ENCODE data around the gene PBXIP1. TPM values are rescaled to one million over a fixed set of nuclear protein-coding genes. Genes with fewer than 3 reads are reported as not detected.

The PBXIP1 gene
- total and polyA plus RNA-seq, 2 of the 13 experiments (the other 11 are each of a cell fraction or from before 2014, with no cell fraction given) = 16.3 to 31.9 TPM

DNA sequence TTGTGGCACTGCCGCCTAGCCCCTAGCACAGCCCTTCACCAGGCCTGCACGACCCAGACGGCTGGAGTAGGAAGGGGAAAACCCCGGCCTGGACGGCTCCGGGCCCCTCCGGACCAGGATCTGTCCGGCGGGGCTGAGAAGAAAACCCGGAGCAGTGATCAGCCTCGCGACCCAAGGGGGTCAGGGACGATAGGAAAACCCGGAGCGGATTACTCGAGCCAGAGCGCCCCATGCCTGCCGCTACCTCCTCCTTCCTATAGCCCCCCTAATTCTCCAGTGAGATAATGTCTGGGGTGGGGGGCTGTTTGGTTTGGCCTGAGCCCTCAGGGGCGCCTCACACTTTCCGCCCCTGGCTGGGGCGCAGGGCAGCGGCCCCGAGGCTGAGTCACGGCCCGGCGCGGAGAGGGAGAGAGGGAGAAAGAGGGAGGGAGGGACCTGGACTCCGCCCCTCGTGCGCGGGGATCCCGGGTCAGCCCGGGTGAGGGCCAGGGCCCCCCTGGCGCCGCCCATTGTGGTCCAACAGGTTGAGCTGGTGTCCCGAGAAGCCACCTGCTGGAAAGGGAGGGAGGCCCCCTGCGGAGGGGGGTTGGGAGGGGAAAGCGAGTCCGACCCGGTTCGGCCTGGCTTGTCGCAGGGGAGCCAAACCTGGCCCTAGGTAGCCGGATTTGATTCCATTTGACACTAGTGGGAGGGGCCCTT lies 45.0 kb upstream of the PBXIP1 start (continued):
- TF ChIP-seq CCAR2 (optimal IDR thresholded peaks at IDR 0.05; ENCODE audit: low read depth, low read length) = peak; percentile 94
- peak; percentile 91 for TF ChIP-seq HNRNPL (IDR thresholded peaks at IDR 0.05; ENCODE audit: low read depth, low read length)
- no peak for TF ChIP-seq ZNF3 (CRISPR knock-in tag; IDR thresholded peaks at IDR 0.05)
- peak; percentile 69; the same call in 1 of the 2 replicates for TF ChIP-seq POGZ (CRISPR knock-in tag; IDR thresholded peaks at IDR 0.05)
- TF ChIP-seq FOXO1 (CRISPR knock-in tag; IDR thresholded peaks at IDR 0.05) = peak; percentile 51; the same call in 1 of the 2 replicates
- TF ChIP-seq, protein P1, sequence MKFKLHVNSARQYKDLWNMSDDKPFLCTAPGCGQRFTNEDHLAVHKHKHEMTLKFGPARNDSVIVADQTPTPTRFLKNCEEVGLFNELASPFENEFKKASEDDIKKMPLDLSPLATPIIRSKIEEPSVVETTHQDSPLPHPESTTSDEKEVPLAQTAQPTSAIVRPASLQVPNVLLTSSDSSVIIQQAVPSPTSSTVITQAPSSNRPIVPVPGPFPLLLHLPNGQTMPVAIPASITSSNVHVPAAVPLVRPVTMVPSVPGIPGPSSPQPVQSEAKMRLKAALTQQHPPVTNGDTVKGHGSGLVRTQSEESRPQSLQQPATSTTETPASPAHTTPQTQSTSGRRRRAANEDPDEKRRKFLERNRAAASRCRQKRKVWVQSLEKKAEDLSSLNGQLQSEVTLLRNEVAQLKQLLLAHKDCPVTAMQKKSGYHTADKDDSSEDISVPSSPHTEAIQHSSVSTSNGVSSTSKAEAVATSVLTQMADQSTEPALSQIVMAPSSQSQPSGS (CRISPR knock-in tag; IDR thresholded peaks at IDR 0.05) = peak; percentile 47
- no peak; the same call in 1 of the 2 replicates for TF ChIP-seq ZNF552 (CRISPR knock-in tag; IDR thresholded peaks at IDR 0.05; ENCODE audit: borderline replicate concordance)
- TF ChIP-seq FIP1L1 (IDR thresholded peaks at IDR 0.05; ENCODE audit: borderline replicate concordance, insufficient read depth, low read depth, low read length) = 0 out of 2 replicates have a peak, but pooled peaks have one; percentile 37
- peak; percentile 56; the same call in 1 of the 2 replicates for TF ChIP-seq RAD21 (CRISPR knock-in tag; IDR thresholded peaks at IDR 0.05)
- TF ChIP-seq ZNF34 (CRISPR knock-in tag; IDR thresholded peaks at IDR 0.05; ENCODE audit: borderline replicate concordance) = no peak
- TF ChIP-seq SOX13 (IDR thresholded peaks at IDR 0.05) = peak; percentile 62
- TF ChIP-seq SOX13 (CRISPR knock-in tag; conservative IDR thresholded peaks at IDR 0.05 in 1 of 2, IDR thresholded peaks at IDR 0.05 in 1 of 2) = peak in 1 of 2 experiments; percentile 70; a peak in 2 of 4 replicates
- 0 out of 2 replicates have a peak, but pooled peaks have one; percentile 53 for TF ChIP-seq ZNF354B (CRISPR knock-in tag; IDR thresholded peaks at IDR 0.05)
- TF ChIP-seq, protein P2, sequence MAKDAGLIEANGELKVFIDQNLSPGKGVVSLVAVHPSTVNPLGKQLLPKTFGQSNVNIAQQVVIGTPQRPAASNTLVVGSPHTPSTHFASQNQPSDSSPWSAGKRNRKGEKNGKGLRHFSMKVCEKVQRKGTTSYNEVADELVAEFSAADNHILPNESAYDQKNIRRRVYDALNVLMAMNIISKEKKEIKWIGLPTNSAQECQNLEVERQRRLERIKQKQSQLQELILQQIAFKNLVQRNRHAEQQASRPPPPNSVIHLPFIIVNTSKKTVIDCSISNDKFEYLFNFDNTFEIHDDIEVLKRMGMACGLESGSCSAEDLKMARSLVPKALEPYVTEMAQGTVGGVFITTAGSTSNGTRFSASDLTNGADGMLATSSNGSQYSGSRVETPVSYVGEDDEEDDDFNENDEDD (CRISPR knock-in tag; IDR thresholded peaks at IDR 0.05; ENCODE audit: borderline replicate concordance) = peak; percentile 27; the same call in 1 of the 2 replicates
- TF ChIP-seq, protein P3, sequence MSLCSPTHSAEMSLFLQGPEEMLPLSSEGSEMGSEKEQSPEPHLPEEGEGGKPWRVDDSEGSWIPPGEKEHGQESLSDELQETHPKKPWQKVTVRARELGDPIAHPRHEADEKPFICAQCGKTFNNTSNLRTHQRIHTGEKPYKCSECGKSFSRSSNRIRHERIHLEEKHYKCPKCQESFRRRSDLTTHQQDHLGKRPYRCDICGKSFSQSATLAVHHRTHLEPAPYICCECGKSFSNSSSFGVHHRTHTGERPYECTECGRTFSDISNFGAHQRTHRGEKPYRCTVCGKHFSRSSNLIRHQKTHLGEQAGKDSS (CRISPR knock-in tag; IDR thresholded peaks at IDR 0.05; ENCODE audit: borderline replicate concordance, low read depth) = peak; percentile 82
- TF ChIP-seq, protein P4, sequence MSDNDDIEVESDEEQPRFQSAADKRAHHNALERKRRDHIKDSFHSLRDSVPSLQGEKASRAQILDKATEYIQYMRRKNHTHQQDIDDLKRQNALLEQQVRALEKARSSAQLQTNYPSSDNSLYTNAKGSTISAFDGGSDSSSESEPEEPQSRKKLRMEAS (IDR thresholded peaks at IDR 0.05) = peak; percentile 74
- TF ChIP-seq ZSCAN9 (CRISPR knock-in tag; IDR thresholded peaks at IDR 0.05; ENCODE audit: borderline replicate concordance) = peak; percentile 78
- TF ChIP-seq, protein P5, sequence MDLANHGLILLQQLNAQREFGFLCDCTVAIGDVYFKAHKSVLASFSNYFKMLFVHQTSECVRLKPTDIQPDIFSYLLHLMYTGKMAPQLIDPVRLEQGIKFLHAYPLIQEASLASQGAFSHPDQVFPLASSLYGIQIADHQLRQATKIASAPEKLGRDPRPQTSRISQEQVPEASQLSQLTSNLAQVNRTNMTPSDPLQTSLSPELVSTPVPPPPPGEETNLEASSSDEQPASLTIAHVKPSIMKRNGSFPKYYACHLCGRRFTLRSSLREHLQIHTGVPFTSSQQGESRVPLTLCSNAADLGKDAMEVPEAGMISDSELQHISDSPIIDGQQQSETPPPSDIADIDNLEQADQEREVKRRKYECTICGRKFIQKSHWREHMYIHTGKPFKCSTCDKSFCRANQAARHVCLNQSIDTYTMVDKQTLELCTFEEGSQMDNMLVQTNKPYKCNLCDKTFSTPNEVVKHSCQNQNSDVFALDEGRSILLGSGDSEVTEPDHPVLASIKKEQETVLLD (CRISPR knock-in tag; IDR thresholded peaks at IDR 0.05; ENCODE audit: low read depth) = peak; percentile 67; the same call in 1 of the 2 replicates
- peak; percentile 82; the same call in 1 of the 2 replicates for TF ChIP-seq ZNF724P (CRISPR knock-in tag; IDR thresholded peaks at IDR 0.05; ENCODE audit: borderline replicate concordance)
- TF ChIP-seq YY1 (IDR thresholded peaks at IDR 0.05; ENCODE audit: insufficient read depth, insufficient replicate concordance, low read depth, low read length) = peak; percentile 63
- TF ChIP-seq KLF9 (CRISPR knock-in tag; IDR thresholded peaks at IDR 0.05; ENCODE audit: low read depth) = no peak
- TF ChIP-seq, protein P6, sequence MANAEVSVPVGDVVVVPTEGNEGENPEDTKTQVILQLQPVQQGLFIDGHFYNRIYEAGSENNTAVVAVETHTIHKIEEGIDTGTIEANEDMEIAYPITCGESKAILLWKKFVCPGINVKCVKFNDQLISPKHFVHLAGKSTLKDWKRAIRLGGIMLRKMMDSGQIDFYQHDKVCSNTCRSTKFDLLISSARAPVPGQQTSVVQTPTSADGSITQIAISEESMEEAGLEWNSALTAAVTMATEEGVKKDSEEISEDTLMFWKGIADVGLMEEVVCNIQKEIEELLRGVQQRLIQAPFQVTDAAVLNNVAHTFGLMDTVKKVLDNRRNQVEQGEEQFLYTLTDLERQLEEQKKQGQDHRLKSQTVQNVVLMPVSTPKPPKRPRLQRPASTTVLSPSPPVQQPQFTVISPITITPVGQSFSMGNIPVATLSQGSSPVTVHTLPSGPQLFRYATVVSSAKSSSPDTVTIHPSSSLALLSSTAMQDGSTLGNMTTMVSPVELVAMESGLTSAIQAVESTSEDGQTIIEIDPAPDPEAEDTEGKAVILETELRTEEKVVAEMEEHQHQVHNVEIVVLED (CRISPR knock-in tag; IDR thresholded peaks at IDR 0.05; ENCODE audit: borderline replicate concordance) = 0 out of 2 replicates have a peak, but pooled peaks have one; percentile 57
